Cardiac fibroblast (primary cell): Measurements from ENCODE around the gene CST4.

Experiments
- DNase-seq, 2 donors: peaks; one replicate each; pipeline versions ENCODE4 v3.0.0 to v3.0.0-alpha.2; 2010; ENCODE audit warnings: low read depth in 2 of 2
- H3K4me3 ChIP-seq, 2 donors: replicated peaks in 1 of 2; 1 replicate in 1 of 2; 2 replicates in 1 of 2; pipeline ENCODE4 v1.5.1; 2011; ENCODE audit warnings: low read depth in 2 of 2, low read length in 2 of 2, mild to moderate bottlenecking in 2 of 2, moderate library complexity in 1 of 2
- CTCF ChIP-seq: IDR thresholded peaks from one replicate; pipeline ENCODE4 v1.5.1; 2011; ENCODE audit warnings: low read depth, mild to moderate bottlenecking, low read length, inconsistent platforms

CST4 gene

GRCh38 chr20:23658989-23659609 is 29.7 kb downstream of the CST4 start:
- no peak overlapping the region for H3K4me3 ChIP-seq
- no peak for DNase-seq
- no peak for TF ChIP-seq CTCF

GRCh38 chr20:23658336-23658735 is 30.5 kb downstream of the CST4 start:
- no peak for TF ChIP-seq CTCF
- no peak overlapping the region for H3K4me3 ChIP-seq
- DNase-seq: no peak

- no peak for DNase-seq
- TF ChIP-seq CTCF: no peak
- no peak overlapping the region for H3K4me3 ChIP-seq
These were observed 31.6 kb downstream of the CST4 start for GRCh38 chr20:23657202-23657601.

- no peak overlapping the region for H3K4me3 ChIP-seq
- TF ChIP-seq CTCF: no peak
- DNase-seq: no peak
These were observed 32.5 kb downstream of the CST4 start for GRCh38 chr20:23656372-23656771.

- DNase-seq: no peak
- no peak overlapping the region for H3K4me3 ChIP-seq
These were observed 33.2 kb downstream of the CST4 start for GRCh38 chr20:23655491-23656211.

GRCh38 chr20:23654717-23655116 is 34.1 kb downstream of the CST4 start:
- no peak for TF ChIP-seq CTCF
- H3K4me3 ChIP-seq: no peak overlapping the region
- no peak for DNase-seq

More at GRCh38 chr20:23655491-23656211, 33.2 kb downstream of the CST4 start:
- no peak for TF ChIP-seq CTCF
